GM23338 (cell line): ENCODE measurements around the gene ZNF300. TPM values are rescaled to one million over a fixed set of nuclear protein-coding genes. Genes with fewer than 3 reads are reported as not detected.

ENCODE experiments used
- ATAC-seq: fragments of 200-7000 bp; cut with Tn5 transposase; 3 replicates; pipeline ENCODE4 v1.9.1; 2020
- DNase-seq: peaks from one replicate; pipeline ENCODE4 v3.0.0-alpha.2; 2015; ENCODE audit warnings: low spot score
- H2AFZ ChIP-seq: fragments of 200-600 bp; sonication (generic); 2 replicates; pipeline ENCODE4 v1.8.0; 2016; ENCODE audit warnings: antibody characterized with exemption, mild to moderate bottlenecking, moderate library complexity
- H3F3A ChIP-seq: fragments of 200-600 bp; sonication (generic); replicated peaks from 2 replicates; pipeline ENCODE4 v1.8.0; 2017; ENCODE audit warnings: antibody characterized with exemption, mixed run types, low read depth
- H3K27ac ChIP-seq: fragments of 200-600 bp; sonication (generic); 2 replicates; pipeline ENCODE4 v1.6.1; 2016; ENCODE audit warnings: low read depth
- H3K27me3 ChIP-seq: fragments of 200-600 bp; sonication (generic); 2 replicates; pipeline ENCODE4 v1.8.0; 2016; ENCODE audit warnings: mild to moderate bottlenecking, mixed run types, moderate library complexity; ENCODE audit not compliant: insufficient read depth
- H3K36me3 ChIP-seq: fragments of 200-600 bp; sonication (generic); 2 replicates; pipeline ENCODE4 v1.8.0; 2016; ENCODE audit warnings: mild to moderate bottlenecking; ENCODE audit not compliant: insufficient read depth
- H3K4me1 ChIP-seq: fragments of 200-600 bp; sonication (generic); 2 replicates; pipeline ENCODE4 v1.8.0; 2016; ENCODE audit warnings: mild to moderate bottlenecking, moderate library complexity; ENCODE audit not compliant: insufficient read depth
- H3K4me2 ChIP-seq: fragments of 200-600 bp; sonication (generic); 2 replicates; pipeline ENCODE4 v1.7.1; 2017; ENCODE audit warnings: mixed run types
- H3K4me3 ChIP-seq: fragments of 200-600 bp; sonication (generic); 2 replicates; pipeline ENCODE4 v1.6.1; 2016; ENCODE audit warnings: mixed run types
- H3K79me2 ChIP-seq: fragments of 200-600 bp; sonication (generic); replicated peaks from 2 replicates; pipeline ENCODE4 v1.8.0; 2017; ENCODE audit warnings: mild to moderate bottlenecking; ENCODE audit not compliant: insufficient read depth
- H3K9me2 ChIP-seq: fragments of 200-600 bp; sonication (generic); 2 replicates; pipeline ENCODE4 v1.8.0; 2017; ENCODE audit not compliant: insufficient read depth
- H4K20me1 ChIP-seq: fragments of 200-600 bp; sonication (generic); replicated peaks from 2 replicates; pipeline ENCODE4 v1.8.0; 2017; ENCODE audit warnings: mild to moderate bottlenecking; ENCODE audit not compliant: insufficient read depth
- H3K27ac Mint-ChIP-seq: 2 replicates; pipeline ENCODE4 v1.8.0; 2020; ENCODE audit warnings: inconsistent platforms, mild to moderate bottlenecking, moderate library complexity, mixed read lengths
- H3K27me3 Mint-ChIP-seq: 3 replicates; pipeline ENCODE4 v1.8.0; 2022; ENCODE audit warnings: low read depth, mild to moderate bottlenecking, moderate library complexity, mixed read lengths, inconsistent platforms; ENCODE audit not compliant: insufficient read depth, poor library complexity
- H3K36me3 Mint-ChIP-seq: 3 replicates; pipeline ENCODE4 v1.8.0; 2021; ENCODE audit warnings: low read depth, mild to moderate bottlenecking, inconsistent platforms, moderate library complexity, mixed read lengths
- H3K4me1 Mint-ChIP-seq: 3 replicates; pipeline ENCODE4 v1.8.0; 2020; ENCODE audit warnings: mild to moderate bottlenecking, inconsistent platforms, mixed read lengths
- H3K4me3 Mint-ChIP-seq: 3 replicates; pipeline ENCODE4 v1.8.0; 2021; ENCODE audit warnings: moderate library complexity, mild to moderate bottlenecking, inconsistent platforms, mixed read lengths
- H3K9me3 Mint-ChIP-seq: 3 replicates; pipeline ENCODE4 v1.8.0; 2020; ENCODE audit warnings: moderate library complexity, mild to moderate bottlenecking, inconsistent platforms, mixed read lengths
- CREB1 ChIP-seq: fragments of 250-450 bp; sonication (Bioruptor Pico); IDR thresholded peaks from 2 replicates; pipeline ENCODE4 v1.5.0; 2020; ENCODE audit warnings: low read depth, mild to moderate bottlenecking, moderate library complexity
- EZH2 ChIP-seq: fragments of 200-600 bp; sonication (generic); IDR thresholded peaks from one replicate; pipeline ENCODE4 v1.8.0; 2017; ENCODE audit warnings: antibody characterized with exemption, mild to moderate bottlenecking, low read depth; ENCODE audit not compliant: unreplicated experiment
- EZH2phosphoT487 ChIP-seq: fragments of 200-600 bp; sonication (generic); IDR thresholded peaks from one replicate; pipeline ENCODE4 v1.8.1; 2018; ENCODE audit warnings: antibody characterized with exemption; ENCODE audit not compliant: unreplicated experiment
- JUNB ChIP-seq: IDR thresholded peaks from one replicate; pipeline ENCODE4 v1.6.1; 2016; ENCODE audit warnings: antibody characterized with exemption; ENCODE audit not compliant: unreplicated experiment
- NANOG ChIP-seq: IDR thresholded peaks from 2 replicates; pipeline ENCODE4 v1.6.1; 2016; ENCODE audit warnings: antibody characterized with exemption, borderline replicate concordance
- STAT1 ChIP-seq: IDR thresholded peaks from one replicate; pipeline ENCODE4 v1.6.1; 2016; ENCODE audit warnings: antibody characterized with exemption; ENCODE audit not compliant: unreplicated experiment
- ZNF114 ChIP-seq: fragments of 250-450 bp; sonication (Bioruptor Pico); IDR thresholded peaks from 2 replicates; pipeline ENCODE4 v1.5.0; 2020; ENCODE audit warnings: mild to moderate bottlenecking, moderate library complexity
- ZNF331 ChIP-seq: fragments of 250-450 bp; sonication (Bioruptor Pico); IDR thresholded peaks from 2 replicates; pipeline ENCODE4 v1.5.0; 2020; ENCODE audit warnings: low read depth, mild to moderate bottlenecking, moderate library complexity
- polyA plus RNA-seq: library from polyadenylated mRNA; unstranded; fragments of >200 nt; fragmentation: Nextera tagmentation; extraction: Ambion mirVana; gene quantifications from 2 replicates; pipeline ENCODE4 v1.2.1, GENCODE V29; 2016
- total RNA-seq: library from RNA; depleted of rRNA; stranded (reverse); fragments of >200 nt; shearing (Covaris generic); gene quantifications from 2 replicates; pipeline ENCODE4 v1.2.3, GENCODE V29; 2014
- TF ChIP-seq, protein P1 (sequence below), 2 experiments: fragments of 200-600 bp in 1 of 2; sonication (generic) in 1 of 2; conservative IDR thresholded peaks; 2 replicates each; pipeline versions ENCODE4 v1.5.1 to v1.6.1; 2016 to 2017; ENCODE audit warnings: antibody characterized with exemption in 2 of 2, low read depth in 2 of 2, mild to moderate bottlenecking in 2 of 2, moderate library complexity in 1 of 2
- TF ChIP-seq, protein P2 (sequence below): fragments of 250-450 bp; sonication (Bioruptor Pico); IDR thresholded peaks from 2 replicates; pipeline ENCODE4 v1.5.0; 2020; ENCODE audit warnings: mild to moderate bottlenecking, moderate library complexity
- TF ChIP-seq, protein P3 (sequence below): IDR thresholded peaks from 2 replicates; pipeline ENCODE4 v1.6.1; 2016; ENCODE audit warnings: antibody characterized with exemption

ZNF300 gene
- total and polyA plus RNA-seq, 2 experiments from 2014 or later: 15.1 to 25.9 TPM

DNA sequence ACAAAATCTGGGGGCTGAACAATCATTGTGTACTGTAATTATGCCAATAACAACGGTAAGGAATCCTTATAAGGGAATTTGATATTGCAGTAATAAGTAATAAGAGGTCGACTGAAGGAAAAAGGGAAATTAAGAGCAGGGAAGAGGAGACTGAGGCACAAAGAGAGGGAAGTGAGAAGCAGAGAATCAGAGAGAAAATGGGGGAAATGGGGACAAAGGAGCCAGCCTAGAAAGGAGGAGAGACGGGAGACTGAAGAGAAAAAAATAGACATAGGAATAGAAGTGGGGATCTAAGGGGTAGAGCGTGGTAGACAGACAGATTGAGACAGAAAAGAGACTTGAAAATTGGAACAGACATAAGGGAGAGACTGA is 518 bp upstream of the ZNF300 start (continued):
- TF ChIP-seq EZH2: no peak
- TF ChIP-seq JUNB: no peak
- TF ChIP-seq, protein P1, sequence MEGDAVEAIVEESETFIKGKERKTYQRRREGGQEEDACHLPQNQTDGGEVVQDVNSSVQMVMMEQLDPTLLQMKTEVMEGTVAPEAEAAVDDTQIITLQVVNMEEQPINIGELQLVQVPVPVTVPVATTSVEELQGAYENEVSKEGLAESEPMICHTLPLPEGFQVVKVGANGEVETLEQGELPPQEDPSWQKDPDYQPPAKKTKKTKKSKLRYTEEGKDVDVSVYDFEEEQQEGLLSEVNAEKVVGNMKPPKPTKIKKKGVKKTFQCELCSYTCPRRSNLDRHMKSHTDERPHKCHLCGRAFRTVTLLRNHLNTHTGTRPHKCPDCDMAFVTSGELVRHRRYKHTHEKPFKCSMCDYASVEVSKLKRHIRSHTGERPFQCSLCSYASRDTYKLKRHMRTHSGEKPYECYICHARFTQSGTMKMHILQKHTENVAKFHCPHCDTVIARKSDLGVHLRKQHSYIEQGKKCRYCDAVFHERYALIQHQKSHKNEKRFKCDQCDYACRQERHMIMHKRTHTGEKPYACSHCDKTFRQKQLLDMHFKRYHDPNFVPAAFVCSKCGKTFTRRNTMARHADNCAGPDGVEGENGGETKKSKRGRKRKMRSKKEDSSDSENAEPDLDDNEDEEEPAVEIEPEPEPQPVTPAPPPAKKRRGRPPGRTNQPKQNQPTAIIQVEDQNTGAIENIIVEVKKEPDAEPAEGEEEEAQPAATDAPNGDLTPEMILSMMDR (conservative IDR thresholded peaks at IDR 0.05; ENCODE audit: low read depth in 2 of 2): no peak

DNA sequence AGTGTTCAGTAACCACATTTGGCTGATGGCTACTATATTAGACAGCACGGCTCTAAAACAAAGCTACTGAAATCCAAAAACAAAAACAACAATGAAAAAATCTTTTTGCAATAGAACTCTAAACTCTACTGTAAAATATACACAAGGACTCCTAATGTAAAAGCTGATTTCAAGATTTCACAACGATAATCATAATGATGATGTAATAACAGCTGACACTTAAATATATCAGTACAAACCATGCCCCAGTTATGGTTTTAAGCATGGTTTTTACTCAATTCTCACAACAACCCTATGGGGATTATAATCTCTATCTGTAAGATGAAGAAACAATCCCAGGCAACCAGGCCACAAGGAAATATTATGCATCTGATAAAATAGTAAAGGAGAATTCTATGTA is 3.3 kb downstream of the ZNF300 start:
- peaks cover 77% of the 10 kb centered on the region for H3K36me3 ChIP-seq
- no peak overlapping the region for H3K4me3 ChIP-seq

More for the DNA sequence above, 3.3 kb downstream of the ZNF300 start:
- H2AFZ ChIP-seq: no peak overlapping the region
- no peak overlapping the region for H3K4me2 ChIP-seq
- no peak overlapping the region for H3K27ac ChIP-seq
- peaks cover 3% of the 10 kb centered on the region for H3K27me3 Mint-ChIP-seq
- H3K79me2 ChIP-seq: peaks cover 14% of the 10 kb centered on the region
- H3K9me2 ChIP-seq: peaks cover 11% of the 10 kb centered on the region
- no peak for TF ChIP-seq EZH2phosphoT487
- no peak for TF ChIP-seq STAT1
- no peak for TF ChIP-seq JUNB
- TF ChIP-seq ZNF114 (CRISPR knock-in tag): no peak
- TF ChIP-seq, protein P2, sequence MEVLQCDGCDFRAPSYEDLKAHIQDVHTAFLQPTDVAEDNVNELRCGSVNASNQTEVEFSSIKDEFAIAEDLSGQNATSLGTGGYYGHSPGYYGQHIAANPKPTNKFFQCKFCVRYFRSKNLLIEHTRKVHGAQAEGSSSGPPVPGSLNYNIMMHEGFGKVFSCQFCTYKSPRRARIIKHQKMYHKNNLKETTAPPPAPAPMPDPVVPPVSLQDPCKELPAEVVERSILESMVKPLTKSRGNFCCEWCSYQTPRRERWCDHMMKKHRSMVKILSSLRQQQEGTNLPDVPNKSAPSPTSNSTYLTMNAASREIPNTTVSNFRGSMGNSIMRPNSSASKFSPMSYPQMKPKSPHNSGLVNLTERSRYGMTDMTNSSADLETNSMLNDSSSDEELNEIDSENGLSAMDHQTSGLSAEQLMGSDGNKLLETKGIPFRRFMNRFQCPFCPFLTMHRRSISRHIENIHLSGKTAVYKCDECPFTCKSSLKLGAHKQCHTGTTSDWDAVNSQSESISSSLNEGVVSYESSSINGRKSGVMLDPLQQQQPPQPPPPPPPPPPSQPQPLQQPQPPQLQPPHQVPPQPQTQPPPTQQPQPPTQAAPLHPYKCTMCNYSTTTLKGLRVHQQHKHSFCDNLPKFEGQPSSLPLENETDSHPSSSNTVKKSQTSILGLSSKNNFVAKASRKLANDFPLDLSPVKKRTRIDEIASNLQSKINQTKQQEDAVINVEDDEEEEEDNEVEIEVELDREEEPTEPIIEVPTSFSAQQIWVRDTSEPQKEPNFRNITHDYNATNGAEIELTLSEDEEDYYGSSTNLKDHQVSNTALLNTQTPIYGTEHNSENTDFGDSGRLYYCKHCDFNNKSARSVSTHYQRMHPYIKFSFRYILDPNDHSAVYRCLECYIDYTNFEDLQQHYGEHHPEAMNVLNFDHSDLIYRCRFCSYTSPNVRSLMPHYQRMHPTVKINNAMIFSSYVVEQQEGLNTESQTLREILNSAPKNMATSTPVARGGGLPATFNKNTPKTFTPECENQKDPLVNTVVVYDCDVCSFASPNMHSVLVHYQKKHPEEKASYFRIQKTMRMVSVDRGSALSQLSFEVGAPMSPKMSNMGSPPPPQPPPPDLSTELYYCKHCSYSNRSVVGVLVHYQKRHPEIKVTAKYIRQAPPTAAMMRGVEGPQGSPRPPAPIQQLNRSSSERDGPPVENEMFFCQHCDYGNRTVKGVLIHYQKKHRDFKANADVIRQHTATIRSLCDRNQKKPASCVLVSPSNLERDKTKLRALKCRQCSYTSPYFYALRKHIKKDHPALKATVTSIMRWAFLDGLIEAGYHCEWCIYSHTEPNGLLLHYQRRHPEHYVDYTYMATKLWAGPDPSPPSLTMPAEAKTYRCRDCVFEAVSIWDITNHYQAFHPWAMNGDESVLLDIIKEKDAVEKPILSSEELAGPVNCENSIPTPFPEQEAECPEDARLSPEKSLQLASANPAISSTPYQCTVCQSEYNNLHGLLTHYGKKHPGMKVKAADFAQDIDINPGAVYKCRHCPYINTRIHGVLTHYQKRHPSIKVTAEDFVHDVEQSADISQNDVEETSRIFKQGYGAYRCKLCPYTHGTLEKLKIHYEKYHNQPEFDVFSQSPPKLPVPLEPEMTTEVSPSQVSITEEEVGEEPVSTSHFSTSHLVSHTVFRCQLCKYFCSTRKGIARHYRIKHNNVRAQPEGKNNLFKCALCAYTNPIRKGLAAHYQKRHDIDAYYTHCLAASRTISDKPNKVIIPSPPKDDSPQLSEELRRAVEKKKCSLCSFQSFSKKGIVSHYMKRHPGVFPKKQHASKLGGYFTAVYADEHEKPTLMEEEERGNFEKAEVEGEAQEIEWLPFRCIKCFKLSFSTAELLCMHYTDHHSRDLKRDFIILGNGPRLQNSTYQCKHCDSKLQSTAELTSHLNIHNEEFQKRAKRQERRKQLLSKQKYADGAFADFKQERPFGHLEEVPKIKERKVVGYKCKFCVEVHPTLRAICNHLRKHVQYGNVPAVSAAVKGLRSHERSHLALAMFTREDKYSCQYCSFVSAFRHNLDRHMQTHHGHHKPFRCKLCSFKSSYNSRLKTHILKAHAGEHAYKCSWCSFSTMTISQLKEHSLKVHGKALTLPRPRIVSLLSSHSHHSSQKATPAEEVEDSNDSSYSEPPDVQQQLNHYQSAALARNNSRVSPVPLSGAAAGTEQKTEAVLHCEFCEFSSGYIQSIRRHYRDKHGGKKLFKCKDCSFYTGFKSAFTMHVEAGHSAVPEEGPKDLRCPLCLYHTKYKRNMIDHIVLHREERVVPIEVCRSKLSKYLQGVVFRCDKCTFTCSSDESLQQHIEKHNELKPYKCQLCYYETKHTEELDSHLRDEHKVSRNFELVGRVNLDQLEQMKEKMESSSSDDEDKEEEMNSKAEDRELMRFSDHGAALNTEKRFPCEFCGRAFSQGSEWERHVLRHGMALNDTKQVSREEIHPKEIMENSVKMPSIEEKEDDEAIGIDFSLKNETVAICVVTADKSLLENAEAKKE (CRISPR knock-in tag): no peak
- TF ChIP-seq EZH2: no peak
- TF ChIP-seq, protein P3, sequence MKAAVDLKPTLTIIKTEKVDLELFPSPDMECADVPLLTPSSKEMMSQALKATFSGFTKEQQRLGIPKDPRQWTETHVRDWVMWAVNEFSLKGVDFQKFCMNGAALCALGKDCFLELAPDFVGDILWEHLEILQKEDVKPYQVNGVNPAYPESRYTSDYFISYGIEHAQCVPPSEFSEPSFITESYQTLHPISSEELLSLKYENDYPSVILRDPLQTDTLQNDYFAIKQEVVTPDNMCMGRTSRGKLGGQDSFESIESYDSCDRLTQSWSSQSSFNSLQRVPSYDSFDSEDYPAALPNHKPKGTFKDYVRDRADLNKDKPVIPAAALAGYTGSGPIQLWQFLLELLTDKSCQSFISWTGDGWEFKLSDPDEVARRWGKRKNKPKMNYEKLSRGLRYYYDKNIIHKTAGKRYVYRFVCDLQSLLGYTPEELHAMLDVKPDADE: no peak
- no peak for TF ChIP-seq NANOG
- no peak for TF ChIP-seq CREB1 (CRISPR knock-in tag)
- TF ChIP-seq ZNF331 (CRISPR knock-in tag): no peak
- H3K9me3 Mint-ChIP-seq: peaks cover 90% of the 10 kb centered on the region
- no peaks in the 10 kb centered on the region for H3K27me3 ChIP-seq
- H4K20me1 ChIP-seq: no peaks in the 10 kb centered on the region
- H3K27ac Mint-ChIP-seq: no peak overlapping the region
- H3K4me3 Mint-ChIP-seq: no peak overlapping the region
- no peaks in the 10 kb centered on the region; the same call in 2 of the 3 replicates for H3K4me1 Mint-ChIP-seq
- H3K36me3 Mint-ChIP-seq: peaks cover 94% of the 10 kb centered on the region
- ATAC-seq: no peak
- no peaks in the 10 kb centered on the region for H3F3A ChIP-seq
- no peak for DNase-seq
- no peaks in the 10 kb centered on the region for H3K4me1 ChIP-seq
